ENCODE data around the gene SRGAP3.

The SRGAP3 gene

DNA sequence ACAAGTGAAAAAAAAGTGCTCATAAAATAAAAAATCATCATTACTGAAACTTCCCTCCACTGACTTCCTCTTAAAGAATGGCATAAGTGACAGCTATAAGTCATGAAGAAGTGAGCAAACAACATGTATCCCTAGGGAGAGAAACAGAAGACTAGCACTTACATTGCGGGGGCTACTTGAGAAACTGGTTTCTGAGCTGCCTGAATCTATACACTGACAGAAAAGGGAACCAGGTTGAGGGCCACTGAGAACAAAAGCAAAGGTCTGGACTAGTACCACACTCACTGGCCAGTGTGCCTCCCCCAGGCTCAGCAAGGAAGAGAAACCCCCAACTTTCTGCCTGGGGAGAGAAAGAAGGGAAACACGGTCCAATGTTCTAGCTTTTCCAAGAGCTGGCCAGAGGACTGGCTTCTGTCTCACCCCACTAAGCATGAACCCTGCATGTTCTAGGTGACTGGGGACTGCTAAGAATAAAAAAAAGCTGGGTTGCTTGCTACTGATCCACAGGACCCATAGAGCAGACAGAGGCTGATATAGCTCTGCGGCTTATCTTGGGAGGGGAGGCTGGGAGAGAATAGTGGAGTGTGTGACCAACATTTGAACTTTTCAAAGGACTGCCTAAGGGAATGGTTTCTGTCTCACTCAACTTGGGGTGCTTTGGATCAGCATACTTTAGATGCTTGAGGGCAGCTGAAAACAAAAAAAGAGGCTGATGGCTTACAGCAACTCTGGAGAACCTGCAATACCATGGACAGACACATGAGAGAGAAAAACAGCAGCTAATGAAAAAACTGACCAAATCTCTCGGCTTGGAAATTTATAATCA lies 294.3 kb downstream of the SRGAP3 start:
- DNase-seq = no peak

DNA sequence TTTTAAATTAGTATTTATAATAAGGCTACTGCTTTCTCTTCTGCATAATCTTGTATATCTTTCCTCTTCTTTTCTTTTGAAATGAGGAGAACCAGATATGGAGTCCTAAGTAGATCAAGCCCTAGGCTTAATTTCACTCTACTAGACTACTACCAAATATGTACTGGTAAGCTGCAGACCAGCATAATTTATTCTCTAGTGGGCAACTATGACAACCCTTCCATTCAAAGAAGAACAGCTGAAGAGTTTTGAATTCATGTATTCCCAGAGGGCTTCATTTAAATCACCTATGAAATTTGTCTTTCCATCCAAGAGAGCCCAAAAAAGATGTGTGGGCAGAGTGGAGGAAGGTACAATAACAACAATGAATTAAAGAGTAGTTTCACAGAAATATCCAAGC lies 296.1 kb downstream of the SRGAP3 start:
- no peak for DNase-seq

DNA sequence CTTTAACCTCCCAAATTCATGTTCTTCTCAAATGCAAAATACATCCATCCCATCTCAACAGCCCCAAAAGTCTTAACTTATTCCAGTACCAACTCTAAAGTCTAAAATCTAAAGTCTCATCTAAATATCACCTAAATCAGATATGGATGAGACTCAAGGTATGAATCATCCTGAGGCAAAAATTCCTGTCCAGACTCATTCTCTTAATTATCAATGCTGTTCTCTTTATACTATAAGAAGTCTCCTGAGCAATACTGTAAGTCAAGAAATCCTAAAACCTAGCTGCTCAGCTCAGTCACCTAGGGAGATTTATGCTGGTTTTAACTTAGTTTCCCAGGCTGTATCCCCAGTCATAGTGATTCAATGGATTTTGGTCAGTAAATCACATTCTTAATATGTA lies 297.3 kb downstream of the SRGAP3 start:
- DNase-seq = no peak

GRCh38 chr3:8945890-8946600 lies 303.4 kb downstream of the SRGAP3 start:
- no peak for DNase-seq

- DNase-seq = no peak
Observed at GRCh38 chr3:8942746-8943488, 306.5 kb downstream of the SRGAP3 start.

DNA sequence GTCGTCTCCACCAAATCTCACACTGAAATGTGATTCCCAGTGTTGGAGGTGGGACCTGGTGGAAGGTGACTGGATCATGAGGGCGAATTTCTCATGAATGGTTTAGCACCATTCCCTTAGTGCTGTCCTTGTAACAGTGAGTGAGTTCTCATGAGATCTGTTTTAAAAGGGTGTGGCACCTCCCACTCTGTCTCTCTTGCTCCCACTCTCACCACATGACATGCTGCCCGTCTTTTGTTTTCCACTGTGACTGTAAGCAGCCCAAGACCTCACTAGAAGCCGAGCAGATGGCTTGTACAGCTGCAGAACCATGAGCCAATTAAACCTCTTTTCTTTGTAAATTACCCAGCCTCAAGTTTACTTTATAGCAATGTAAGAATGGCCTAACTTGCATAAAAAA lies 307.3 kb downstream of the SRGAP3 start:
- DNase-seq = no peak

GRCh38 chr3:8938021-8938420 lies 311.4 kb downstream of the SRGAP3 start:
- DNase-seq = peak in 1 of 2 donors; percentile 2

- no peak for DNase-seq
Observed at GRCh38 chr3:8937064-8938020, 312.1 kb downstream of the SRGAP3 start.

DNA sequence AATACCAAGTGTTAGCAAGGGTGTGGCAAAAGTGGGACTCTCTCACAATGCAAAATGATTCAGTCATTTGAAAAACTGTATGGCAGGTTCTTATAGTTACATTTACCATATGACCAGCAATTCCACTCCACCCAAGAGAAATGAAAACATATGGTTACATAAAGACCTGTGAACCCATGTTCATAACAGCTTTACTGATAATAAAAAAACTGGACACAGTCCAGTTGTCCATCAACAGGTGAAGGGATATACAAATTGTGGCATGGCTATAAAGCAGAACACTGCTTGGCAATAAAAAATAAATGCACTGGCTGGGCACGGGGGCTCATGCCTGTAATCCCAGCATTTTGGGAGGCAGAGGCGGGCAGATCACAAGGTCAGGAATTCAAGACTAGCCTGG lies 316.9 kb downstream of the SRGAP3 start:
- DNase-seq = no peak

DNA sequence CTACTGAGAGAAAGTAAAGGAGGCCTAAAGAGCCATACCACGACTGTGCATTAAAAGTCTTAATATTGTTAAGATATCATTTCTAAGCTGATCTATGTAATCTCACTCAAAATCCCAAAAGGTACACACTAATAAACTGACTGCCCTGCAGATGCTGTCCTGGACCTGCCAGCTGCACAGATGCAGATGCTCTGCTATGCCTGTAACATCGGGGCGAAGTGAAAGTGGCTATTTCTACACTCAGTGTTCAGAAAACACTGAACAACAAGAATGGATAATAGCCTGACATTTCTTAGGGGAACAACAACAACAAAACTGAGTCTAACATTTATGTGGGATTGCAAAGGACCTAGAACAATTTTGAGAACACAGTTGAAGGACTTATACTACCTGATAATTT lies 318.1 kb downstream of the SRGAP3 start:
- no peak for DNase-seq

Measured in CD4-positive, alpha-beta T cell treated with Interferon alpha-2 for 1 hour (primary cell).